HL-60/S4 treated with retinoic acid at 250 ng/mL for 4 days and 3 days (cell line): ENCODE measurements around the gene ABCB6.
"Not testable (repeated sequence)": the region's sequence is repeated elsewhere in the genome, so short reads cannot be mapped to it uniquely, and the experiment has no call there.

ENCODE experiments used
- in situ Hi-C: fragments of 300-500 bp; cut with MboI; formaldehyde crosslinking; loops from 2 replicates; pipeline ENCODE4 v1.7.0; 2022; ENCODE audit warnings: low sequenced_read_pairs

Gene ABCB6

DNA sequence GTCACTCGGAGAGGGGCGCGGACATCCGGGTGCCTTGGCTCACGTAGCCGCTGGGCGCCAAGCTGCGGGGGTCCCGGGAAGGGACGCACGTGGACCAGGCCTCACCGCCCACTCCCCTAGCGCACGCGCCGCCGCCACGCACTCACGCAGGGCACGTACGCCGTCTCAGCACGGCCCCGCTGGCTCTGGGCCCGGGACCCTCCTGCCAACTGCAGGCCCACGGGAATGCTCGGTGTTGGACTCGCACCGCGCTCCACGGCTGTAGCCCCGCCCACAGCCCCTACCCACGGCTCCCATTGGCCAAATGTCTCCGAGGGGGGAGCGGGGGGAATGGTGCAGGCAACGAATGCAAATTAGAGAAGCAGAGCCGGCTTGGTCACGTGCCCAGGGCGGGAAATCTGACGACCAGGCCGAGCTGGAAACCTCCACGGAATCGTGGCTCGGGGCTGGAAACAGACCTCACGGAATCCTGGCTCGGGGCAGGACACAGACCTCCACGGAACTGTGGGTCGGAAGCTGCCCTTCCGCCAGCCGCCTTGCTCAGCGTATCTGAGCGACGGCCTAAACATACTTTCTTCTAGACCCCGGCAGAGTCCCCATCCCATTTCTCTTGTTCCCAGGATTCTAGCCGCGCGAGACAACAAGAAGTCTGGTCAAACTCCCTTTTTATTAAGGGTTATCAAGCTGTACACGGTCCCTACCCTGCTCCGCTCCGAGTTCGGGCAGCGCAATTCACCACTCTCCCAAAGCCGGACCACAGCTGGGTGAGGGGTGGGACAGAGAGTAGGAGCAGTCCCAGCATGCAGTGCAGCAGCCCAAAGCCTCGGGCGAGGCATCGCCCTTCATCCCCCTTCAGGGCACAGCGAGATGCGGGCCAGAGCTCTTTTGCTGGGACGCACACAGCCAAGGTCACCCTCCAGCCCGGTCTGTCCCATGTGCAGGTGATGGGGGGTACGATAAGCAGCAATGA lies at the start of gene ABCB6:
ABCB6 (minus strand) TSS at position 227 of the 970 bp plus-strand sequence. CDS start 285 bp downstream, outside the sequence.
- in situ Hi-C loops = no loop called here

DNA sequence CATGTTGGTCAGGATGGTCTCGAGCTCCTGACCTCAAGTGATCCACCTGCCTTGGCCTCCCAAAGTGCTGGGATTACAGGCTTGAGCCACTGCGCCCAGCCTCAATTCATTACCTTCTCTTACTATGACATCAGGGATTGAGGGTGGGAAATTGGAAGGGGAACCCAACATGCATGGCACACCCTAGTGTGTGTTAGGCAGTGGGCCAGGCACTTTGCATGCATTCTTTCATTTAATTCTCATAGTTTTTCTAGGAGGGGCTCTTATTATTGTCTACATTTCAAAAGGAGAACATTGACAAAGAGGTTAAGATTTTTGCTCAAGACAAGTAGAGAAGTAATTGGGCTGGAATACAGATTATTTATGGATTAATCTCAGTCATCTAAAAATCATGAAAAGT lies 49.5 kb upstream of the ABCB6 start:
- in situ Hi-C loops = no loop called here

DNA sequence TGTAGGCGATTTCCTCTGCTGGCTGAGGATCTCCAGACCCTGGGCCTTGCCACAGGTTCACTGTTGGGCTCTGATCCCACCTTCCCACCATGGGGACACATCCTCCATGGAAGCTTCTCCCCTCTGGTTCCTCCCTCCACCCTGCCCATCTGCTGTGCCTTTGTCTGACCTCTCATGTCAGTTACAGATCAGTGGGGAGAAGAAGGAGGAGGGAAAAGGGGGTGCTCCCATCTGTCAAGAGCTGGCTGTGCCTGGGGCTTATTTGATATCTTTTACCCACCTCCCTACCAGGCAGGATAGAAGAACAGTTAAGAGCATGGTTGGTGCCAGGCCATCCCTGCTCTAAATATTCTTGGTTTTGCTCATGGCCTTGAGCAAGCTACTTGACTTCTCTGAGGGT lies 48.1 kb upstream of the ABCB6 start:
- in situ Hi-C loops = no loop called here

- in situ Hi-C loops = no loop called here
These were observed 47.5 kb upstream of the ABCB6 start for GRCh38 chr2:219266232-219266631.

- in situ Hi-C loops = no loop called here
These were observed 42.5 kb upstream of the ABCB6 start for GRCh38 chr2:219261024-219261855.

DNA sequence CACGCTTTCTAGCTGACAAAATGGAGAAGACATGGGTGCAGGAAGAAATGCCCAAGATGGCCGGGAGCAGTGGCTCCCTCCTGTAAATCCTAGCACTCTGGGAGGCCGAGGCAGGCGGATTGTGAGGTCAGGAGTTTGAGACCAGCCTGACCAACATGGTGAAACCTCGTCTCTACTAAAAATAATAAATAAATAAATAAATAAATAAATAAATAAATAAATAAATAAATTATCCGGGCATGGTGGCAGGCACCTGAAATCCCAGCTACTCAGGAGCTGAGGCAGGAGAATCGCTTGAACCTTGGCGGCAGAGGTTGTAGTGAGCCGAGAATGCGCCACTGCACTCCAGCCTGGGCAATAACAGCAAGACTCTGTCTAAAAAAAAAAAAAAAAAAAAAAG lies 40.2 kb upstream of the ABCB6 start:
- in situ Hi-C loops = not testable (repeated sequence)

- in situ Hi-C loops = no loop called here
These were observed 35.9 kb upstream of the ABCB6 start for GRCh38 chr2:219254590-219255201.

GRCh38 chr2:219253753-219254589 lies 35.2 kb upstream of the ABCB6 start, which contains the start of gene TUBA4A:
TUBA4A (minus strand) TSS chr2:219253918; CDS start chr2:219253858, 60 bp downstream.
- in situ Hi-C loops = no loop called here

- in situ Hi-C loops = no loop called here
These were observed 34.4 kb upstream of the ABCB6 start, which contains the start of gene TUBA4B for GRCh38 chr2:219252900-219253752. TUBA4B (plus strand) TSS chr2:219253243; CDS start chr2:219253408, 165 bp downstream.

DNA sequence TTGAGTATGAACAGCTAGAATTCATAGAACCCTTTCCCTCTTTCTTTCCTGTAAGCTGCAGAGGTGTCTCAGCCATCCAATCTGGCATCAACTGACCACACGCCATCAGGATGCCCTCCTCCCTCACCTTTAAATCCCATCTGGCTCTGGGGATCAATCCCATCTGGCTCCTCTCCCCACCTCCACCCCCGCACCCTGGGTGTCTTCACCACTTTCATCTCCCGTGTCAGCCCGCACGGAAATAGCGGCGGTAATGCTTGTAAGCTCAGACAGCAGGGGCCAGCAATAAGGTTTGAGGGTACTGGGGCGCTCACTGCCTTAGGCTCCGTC lies 33.8 kb upstream of the ABCB6 start:
- in situ Hi-C loops = no loop called here

DNA sequence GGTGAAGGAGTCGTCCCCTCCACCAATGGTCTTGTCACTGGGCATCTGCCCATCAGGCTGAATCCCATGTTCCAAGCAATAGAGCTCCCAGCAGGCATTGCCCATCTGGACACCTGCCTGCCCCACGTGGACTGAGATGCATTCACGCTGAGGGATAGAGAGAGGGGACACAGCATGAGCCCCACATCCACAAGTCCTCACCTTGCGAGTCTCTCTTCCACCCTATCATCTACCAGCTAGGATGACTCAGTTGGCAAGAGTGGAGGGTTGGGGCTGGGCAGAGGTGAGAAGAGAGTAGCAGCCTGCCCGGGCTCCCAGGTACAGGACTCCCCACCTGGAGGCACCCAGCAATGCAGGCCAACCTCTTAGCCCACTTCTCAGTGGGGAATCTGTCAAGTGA lies 33.3 kb upstream of the ABCB6 start:
- in situ Hi-C loops = no loop called here

DNA sequence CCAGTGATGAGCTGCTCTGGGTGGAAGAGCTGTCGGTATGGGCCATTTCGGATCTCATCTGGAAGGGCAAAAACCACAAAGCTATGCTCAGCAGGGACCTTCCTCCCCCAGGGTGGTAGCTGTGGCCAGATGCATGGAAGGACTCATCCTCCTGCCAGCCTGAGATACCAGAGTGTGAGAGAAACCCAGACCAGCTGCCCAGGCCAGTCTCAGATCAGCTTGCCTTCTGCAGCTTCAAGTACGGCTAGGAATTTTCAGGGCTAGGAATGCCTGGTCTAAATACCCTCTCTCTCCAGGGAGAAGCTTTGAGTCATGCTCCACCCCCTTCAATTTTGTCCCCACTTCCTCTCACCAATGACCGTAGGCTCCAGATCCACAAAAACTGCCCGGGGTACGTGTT lies 32.9 kb upstream of the ABCB6 start:
- in situ Hi-C loops = no loop called here

DNA sequence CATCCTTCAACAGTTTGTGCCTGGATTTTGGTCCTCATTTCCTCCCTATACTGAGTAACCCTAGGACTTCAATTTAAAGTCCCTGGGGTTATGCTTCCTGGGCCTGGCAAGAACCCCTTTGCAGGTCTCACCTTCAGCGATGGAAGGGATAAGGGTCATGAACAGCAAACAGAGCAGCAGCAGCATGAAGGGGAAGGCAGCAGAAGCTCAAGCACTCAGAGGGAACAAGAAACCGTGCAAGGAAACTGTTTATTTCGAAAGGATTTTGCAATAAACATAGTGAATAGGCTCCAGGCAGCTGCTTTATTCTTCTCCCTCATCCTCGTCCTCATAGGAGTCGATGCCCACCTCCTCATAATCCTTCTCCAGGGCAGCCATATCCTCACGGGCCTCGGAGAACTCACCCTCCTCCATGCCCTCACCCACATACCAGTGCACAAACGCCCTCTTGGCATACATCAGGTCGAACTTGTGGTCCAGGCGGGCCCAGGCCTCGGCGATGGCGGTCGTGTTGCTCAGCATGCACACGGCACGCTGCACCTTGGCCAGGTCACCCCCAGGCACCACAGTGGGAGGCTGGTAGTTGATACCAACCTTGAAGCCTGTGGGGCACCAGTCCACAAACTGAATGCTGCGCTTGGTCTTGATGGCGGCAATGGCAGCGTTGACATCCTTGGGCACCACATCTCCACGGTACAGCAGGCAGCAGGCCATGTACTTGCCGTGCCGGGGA lies 31.5 kb upstream of the ABCB6 start:
- in situ Hi-C loops = no loop called here

GRCh38 chr2:219249203-219249980 lies 30.6 kb upstream of the ABCB6 start:
- in situ Hi-C loops = no loop called here

DNA sequence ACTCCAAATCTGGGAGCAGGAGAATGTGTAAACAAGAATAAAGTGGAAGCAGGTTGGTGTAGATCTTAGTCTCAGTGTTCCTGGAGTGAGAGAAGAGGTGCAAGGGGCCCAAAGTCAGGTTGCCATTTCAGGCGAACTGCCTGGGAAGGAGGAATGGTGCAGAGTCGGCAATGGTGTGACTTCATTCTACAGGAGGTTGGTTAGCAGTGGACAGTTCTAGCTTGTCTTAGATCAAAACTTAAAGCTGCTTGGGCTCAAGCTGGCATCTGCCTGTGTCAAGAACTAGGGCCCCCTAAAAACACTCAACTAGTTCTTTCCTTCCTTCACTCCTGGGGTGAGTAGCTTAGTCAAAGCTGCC lies 30.1 kb upstream of the ABCB6 start:
- in situ Hi-C loops = no loop called here

DNA sequence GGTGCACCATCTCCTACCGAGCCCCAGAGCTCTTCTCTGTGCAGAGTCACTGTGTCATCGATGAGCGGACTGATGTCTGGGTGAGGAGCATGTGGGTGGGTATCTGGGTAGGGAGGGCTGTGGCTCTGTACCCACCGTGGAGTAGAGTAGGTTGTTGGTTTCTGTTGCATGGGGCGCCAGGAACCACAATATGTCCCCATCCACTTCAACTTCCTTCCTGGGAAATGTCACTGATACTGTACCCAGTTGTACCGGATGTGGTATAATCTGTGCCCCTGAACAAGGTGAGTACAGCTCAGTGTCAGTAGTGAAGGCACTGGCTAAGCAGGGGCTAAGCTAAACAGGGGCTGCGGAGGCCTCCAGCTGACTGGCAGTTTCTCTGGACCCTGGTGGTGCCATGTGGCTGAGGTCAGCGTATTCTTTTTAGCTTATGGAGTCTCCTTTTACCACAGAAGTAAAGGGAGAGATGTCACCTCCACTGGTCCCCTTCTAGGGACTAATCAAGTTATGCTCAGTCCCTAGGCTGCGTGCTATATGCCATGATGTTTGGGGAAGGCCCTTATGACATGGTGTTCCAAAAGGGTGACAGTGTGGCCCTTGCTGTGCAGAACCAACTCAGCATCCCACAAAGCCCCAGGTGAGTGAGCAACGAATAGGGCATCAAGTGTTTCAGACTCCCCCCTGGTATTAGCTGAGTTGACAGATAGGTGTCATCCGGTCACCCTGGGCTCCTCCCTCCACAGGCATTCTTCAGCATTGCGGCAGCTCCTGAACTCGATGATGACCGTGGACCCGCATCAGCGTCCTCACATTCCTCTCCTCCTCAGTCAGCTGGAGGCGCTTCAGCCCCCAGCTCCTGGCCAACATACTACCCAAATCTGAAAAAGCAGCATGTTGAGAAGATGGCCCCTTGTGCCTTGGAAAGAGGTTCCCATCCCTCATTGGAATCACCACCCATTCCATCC lies 29.2 kb upstream of the ABCB6 start:
- in situ Hi-C loops = no loop called here

DNA sequence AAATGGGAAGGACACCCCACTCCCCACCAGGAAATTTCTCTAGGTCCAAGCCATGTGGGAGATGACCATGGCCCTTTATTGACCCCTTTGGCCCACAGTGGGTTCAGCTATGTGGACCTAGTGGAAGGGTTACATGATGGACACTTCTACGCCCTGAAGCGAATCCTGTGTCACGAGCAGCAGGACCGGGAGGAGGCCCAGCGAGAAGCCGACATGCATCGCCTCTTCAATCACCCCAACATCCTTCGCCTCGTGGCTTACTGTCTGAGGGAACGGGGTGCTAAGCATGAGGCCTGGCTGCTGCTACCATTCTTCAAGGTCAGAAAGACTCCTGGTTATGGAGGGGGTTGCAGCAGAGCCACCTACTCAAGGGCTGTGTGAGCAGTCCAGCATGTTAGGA lies 27.8 kb upstream of the ABCB6 start:
- in situ Hi-C loops = no loop called here
